Peyer's patch (tissue), 4 donors: Measurements from ENCODE around the gene RMC1. TPM values are rescaled to one million over a fixed set of nuclear protein-coding genes. Genes with fewer than 3 reads are reported as not detected.
"Not testable (repeated sequence)": the region's sequence is repeated elsewhere in the genome, so short reads cannot be mapped to it uniquely, and the experiment has no call there.

ENCODE experiments used
- DNase-seq, 3 donors: peaks; one replicate each; pipeline ENCODE4 v3.0.0-alpha.2; 2017 to 2019
- H3K27ac ChIP-seq, 4 donors: fragments of 200-600 bp; sonication (generic); one replicate each; pipeline ENCODE4 v1.5.1; 2016 to 2019
- H3K27me3 ChIP-seq, 2 donors: fragments of 200-600 bp; sonication (generic); one replicate each; pipeline ENCODE4 v1.5.1; 2019
- H3K36me3 ChIP-seq, 3 donors: fragments of 200-600 bp; sonication (generic); one replicate each; pipeline ENCODE4 v1.5.1; 2016 to 2019
- H3K4me1 ChIP-seq, 4 donors: fragments of 200-600 bp; sonication (generic); one replicate each; pipeline ENCODE4 v1.5.1; 2016 to 2019
- H3K4me3 ChIP-seq, 4 donors: fragments of 200-600 bp; sonication (generic); 1 replicate in 3 of 4; 2 replicates in 1 of 4; pipeline ENCODE4 v1.5.1; 2016 to 2019; ENCODE audit warnings: mild to moderate bottlenecking in 1 of 4
- H3K9me3 ChIP-seq, 4 donors: fragments of 200-600 bp; sonication (generic); one replicate each; pipeline ENCODE4 v1.5.1; 2016 to 2019; ENCODE audit warnings: mild to moderate bottlenecking in 1 of 4
- POLR2A ChIP-seq, 2 donors: fragments of 450-650 bp; IDR thresholded peaks; one replicate each; pipeline ENCODE4 v1.5.1; 2017; ENCODE audit warnings: antibody characterized with exemption in 2 of 2, mild to moderate bottlenecking in 2 of 2, moderate library complexity in 2 of 2
- total RNA-seq, 4 donors: library from RNA; depleted of rRNA; stranded (reverse); fragments of >200 nt; gene quantifications; one replicate each; pipeline ENCODE4 v1.1.0, GENCODE V29; 2016
- TF ChIP-seq, protein P1 (sequence below), 6 experiments: fragments of 450-650 bp in 4 of 6; fragments of 200-600 bp in 2 of 6; sonication (generic) in 1 of 6; IDR thresholded peaks; one replicate each; pipeline ENCODE4 v1.5.1; 2017 to 2019; ENCODE audit warnings: antibody characterized with exemption in 6 of 6, mild to moderate bottlenecking in 3 of 6, moderate library complexity in 1 of 6

RMC1 gene
- total RNA-seq, 4 donors from 2014 or later = 15.7 to 42.2 (median 33.9) TPM

DNA sequence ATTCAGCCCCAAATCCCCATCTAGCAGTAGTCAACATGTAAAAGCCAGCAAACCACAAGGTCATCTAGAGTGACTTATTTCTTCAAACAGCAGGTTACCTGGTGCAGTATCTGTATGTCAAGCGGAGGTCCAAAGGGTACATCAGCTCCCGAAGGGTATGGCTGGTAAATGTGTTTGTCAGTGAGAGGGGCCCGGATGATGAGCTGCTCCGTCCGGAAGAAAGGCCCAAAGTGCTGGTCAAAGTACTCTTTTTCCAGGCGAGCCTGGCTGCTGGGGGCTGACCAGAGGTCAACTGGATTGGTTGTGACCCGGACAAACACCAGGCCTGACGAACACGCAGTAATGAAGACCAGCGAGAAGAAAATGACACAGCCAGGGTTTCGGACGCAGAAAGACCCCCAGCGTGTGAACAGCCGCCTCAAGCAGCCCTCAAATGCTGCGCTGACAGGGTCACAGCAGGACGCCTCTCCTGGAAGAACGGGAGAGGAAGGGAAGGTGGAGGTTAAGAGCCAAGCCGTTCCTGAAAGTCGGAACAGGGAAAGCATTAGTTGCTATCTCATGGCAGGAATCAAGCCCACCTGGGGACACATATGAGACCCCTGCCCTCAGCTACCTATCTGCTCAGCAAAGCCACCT, 53.0 kb downstream of the RMC1 start:
- TF ChIP-seq, protein P1, sequence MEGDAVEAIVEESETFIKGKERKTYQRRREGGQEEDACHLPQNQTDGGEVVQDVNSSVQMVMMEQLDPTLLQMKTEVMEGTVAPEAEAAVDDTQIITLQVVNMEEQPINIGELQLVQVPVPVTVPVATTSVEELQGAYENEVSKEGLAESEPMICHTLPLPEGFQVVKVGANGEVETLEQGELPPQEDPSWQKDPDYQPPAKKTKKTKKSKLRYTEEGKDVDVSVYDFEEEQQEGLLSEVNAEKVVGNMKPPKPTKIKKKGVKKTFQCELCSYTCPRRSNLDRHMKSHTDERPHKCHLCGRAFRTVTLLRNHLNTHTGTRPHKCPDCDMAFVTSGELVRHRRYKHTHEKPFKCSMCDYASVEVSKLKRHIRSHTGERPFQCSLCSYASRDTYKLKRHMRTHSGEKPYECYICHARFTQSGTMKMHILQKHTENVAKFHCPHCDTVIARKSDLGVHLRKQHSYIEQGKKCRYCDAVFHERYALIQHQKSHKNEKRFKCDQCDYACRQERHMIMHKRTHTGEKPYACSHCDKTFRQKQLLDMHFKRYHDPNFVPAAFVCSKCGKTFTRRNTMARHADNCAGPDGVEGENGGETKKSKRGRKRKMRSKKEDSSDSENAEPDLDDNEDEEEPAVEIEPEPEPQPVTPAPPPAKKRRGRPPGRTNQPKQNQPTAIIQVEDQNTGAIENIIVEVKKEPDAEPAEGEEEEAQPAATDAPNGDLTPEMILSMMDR (IDR thresholded peaks at IDR 0.05) = no peak
- no peak for TF ChIP-seq POLR2A (IDR thresholded peaks at IDR 0.05)
- no peaks in the 10 kb centered on the region for H3K4me1 ChIP-seq
- no peak overlapping the region for H3K27ac ChIP-seq
- no peaks in the 10 kb centered on the region for H3K9me3 ChIP-seq
- peaks cover 0 to 94% (median 0%) of the 10 kb centered on the region in 3 donors for H3K36me3 ChIP-seq
- H3K27me3 ChIP-seq = no peaks in the 10 kb centered on the region
- H3K4me3 ChIP-seq = no peak overlapping the region
- no peak for DNase-seq

DNA sequence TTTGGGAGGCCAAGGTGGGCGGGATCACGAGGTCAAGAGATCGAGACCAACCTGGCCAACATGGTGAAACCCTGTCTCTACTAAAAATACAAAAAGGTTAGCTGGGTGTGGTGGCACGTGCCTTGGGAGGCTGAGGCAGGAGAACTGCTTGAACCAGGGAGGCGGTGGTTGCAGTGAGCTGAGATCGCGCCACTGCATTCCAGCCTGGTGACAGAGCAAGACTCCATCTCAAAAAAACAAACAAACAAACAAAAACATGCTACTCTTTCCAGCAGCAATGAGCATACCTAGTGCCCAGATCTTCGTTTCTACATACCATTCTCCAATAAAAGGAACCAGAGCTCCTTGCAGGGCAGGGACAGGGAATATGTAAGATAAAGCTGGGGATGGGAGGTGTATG, 54.2 kb downstream of the RMC1 start:
- H3K36me3 ChIP-seq = peaks cover 0 to 93% (median 0%) of the 10 kb centered on the region in 3 donors
- not testable (repeated sequence) for H3K4me3 ChIP-seq, H3K27ac ChIP-seq, DNase-seq, H3K27me3 ChIP-seq, H3K4me1 ChIP-seq, H3K9me3 ChIP-seq

DNA sequence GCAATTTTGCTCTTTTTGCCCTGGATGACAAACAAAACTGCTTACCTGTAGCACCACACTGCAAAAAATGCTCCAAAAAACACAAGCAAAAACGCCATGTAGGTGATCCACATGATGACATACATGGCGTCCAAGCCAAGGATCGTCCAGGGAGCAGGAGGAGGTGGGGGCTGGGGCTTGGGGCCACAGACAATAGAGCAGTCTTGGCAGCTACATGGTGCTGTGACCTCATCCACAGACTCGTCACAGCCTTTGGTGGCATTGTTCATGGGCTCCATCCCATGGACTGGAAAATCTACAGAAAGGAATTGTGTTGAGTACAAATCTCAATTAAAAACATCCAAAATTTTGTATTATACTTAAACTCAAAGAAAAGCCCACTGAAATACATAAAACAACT, 56.9 kb downstream of the RMC1 start:
- Histone ChIP-seq H3K9me3 (no peaks in the 10 kb centered on the region), H3K27ac (no peak overlapping the region), H3K27me3 (no peaks in the 10 kb centered on the region), H3K36me3 (peaks cover 0 to 78% (median 0%) of the 10 kb centered on the region in 3 donors), H3K4me1 (no peaks in the 10 kb centered on the region), H3K4me3 (no peak overlapping the region)
- no peak for DNase-seq
- TF ChIP-seq, protein P1 (IDR thresholded peaks at IDR 0.05) = no peak

DNA sequence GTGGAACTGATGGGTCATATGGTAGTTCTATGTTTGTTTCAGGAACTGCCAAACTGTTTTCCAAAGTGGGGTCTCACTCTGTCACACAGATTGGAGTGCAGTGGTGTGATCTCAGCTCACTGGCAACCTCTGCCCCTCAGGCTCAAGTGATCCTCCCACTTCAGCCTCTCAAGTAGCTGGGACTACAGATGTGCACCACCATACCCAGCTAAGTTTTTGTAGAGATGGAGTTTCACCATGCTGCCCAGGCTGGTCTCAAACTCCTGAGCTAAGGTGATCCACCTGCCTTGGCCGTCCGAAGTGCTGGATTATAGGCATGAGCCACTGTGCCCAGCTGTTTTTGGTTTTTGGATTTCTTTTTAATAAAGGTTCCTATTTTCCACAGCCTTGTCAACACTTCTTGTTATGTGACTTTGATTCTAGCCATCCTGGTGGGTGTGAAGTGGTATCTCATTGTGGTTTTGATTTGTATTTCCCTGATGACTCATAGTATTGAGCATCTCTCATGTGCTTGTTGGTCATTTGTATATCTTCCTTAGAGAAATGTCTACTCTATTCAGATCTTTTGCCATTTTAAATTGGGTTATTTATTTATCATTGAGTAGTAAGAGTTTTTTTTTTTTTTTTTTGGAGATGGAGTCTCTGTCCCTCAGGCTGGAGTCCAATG, 60.2 kb downstream of the RMC1 start:
- Histone ChIP-seq H3K27ac (no peak overlapping the region), H3K9me3 (no peaks in the 10 kb centered on the region), H3K27me3 (no peaks in the 10 kb centered on the region), H3K4me1 (no peaks in the 10 kb centered on the region), H3K4me3 (no peak overlapping the region), H3K36me3 (peaks cover 0 to 84% (median 0%) of the 10 kb centered on the region in 3 donors)
- no peak for TF ChIP-seq POLR2A (IDR thresholded peaks at IDR 0.05)
- TF ChIP-seq, protein P1 (IDR thresholded peaks at IDR 0.05) = no peak
- DNase-seq = no peak

DNA sequence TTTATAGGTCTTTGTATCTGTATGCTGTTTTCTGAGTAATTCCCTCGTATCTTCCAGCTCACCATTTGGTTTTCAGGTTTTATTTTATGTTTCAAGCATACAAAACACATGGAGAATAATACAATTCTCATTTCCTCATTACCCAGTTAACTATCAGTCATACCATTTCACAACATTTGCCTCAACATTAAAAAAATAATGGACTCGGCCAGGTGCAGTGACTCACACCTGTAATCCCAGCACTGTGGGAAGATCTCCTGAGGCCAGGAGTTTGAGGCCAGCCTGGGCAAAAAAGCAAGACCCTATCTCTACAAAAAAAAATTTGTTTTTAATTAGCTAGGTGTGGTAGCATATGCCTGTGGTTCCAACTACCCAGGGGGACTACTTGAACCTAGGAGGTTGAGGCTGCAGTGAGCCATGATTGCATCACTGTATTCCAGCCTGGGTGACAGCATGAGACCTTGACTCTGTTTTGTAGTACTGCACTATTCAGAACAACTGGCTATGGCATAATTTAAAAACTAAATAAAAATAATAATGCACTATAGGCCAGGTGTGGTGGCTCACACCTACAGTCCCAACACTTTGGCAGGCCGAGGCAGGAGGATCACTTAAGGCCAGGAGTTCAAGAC, 62.7 kb downstream of the RMC1 start:
- Histone ChIP-seq H3K4me1 (no peaks in the 10 kb centered on the region), H3K36me3 (peaks cover 0 to 75% (median 0%) of the 10 kb centered on the region in 3 donors), H3K9me3 (no peaks in the 10 kb centered on the region), H3K27ac (no peak overlapping the region), H3K4me3 (no peak overlapping the region), H3K27me3 (no peaks in the 10 kb centered on the region)
- no peak for TF ChIP-seq POLR2A (IDR thresholded peaks at IDR 0.05)
- TF ChIP-seq, protein P1 (IDR thresholded peaks at IDR 0.05) = no peak
- DNase-seq = no peak

DNA sequence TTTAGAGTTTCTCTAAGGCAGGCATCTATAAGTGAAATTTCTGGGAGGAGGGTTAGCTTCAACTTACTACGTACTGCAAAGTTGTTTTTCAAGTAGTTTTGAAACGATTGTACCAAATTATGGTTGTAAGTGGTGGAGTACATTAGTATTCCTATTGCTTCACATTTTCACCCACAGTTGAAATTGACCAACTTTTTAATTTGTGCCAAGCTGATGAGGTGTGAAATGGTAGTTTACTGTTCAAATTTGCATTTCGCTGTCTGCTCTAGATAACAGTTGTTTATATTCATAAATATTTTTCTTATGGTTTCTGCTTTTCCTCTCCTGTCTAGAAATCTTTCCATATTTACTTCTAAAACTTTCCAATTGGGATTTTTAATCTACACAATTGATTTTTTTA, 64.4 kb downstream of the RMC1 start:
- H3K4me3 ChIP-seq = no peak overlapping the region
- TF ChIP-seq POLR2A (IDR thresholded peaks at IDR 0.05) = no peak
- TF ChIP-seq, protein P1 (IDR thresholded peaks at IDR 0.05) = no peak
- DNase-seq = no peak
- no peaks in the 10 kb centered on the region for H3K9me3 ChIP-seq
- no peaks in the 10 kb centered on the region for H3K4me1 ChIP-seq
- H3K27ac ChIP-seq = no peak overlapping the region
- no peaks in the 10 kb centered on the region for H3K27me3 ChIP-seq
- peaks cover 0 to 72% (median 0%) of the 10 kb centered on the region in 3 donors for H3K36me3 ChIP-seq
